GM10266 (cell line): ENCODE measurements around the gene DST.

Source experiments
- DNase-seq: peaks from one replicate; pipeline ENCODE4 v3.0.0; 2012; ENCODE audit errors: extremely low spot score
- CTCF ChIP-seq: IDR thresholded peaks from 2 replicates; pipeline ENCODE4 v1.5.1; 2012; ENCODE audit warnings: mild to moderate bottlenecking, low read depth; ENCODE audit not compliant: control insufficient read depth, insufficient read depth; ENCODE audit errors: missing control alignments

DST gene

GRCh38 chr6:56522495-56523270 lies 120.0 kb downstream of the DST start:
- TF ChIP-seq CTCF, result no peak
- no peak for DNase-seq

GRCh38 chr6:56521976-56522375 lies 120.7 kb downstream of the DST start:
- TF ChIP-seq CTCF, result no peak
- DNase-seq, result no peak

- DNase-seq, result no peak
- no peak for TF ChIP-seq CTCF
These were observed 121.2 kb downstream of the DST start for GRCh38 chr6:56521454-56521853.

- DNase-seq, result no peak
- no peak for TF ChIP-seq CTCF
These were observed 122.5 kb downstream of the DST start for GRCh38 chr6:56520218-56520617.

- DNase-seq, result no peak
- no peak for TF ChIP-seq CTCF
These were observed 123.5 kb downstream of the DST start for GRCh38 chr6:56518995-56519767.

- TF ChIP-seq CTCF, result no peak
- no peak for DNase-seq
These were observed 125.4 kb downstream of the DST start for GRCh38 chr6:56517155-56517745.
